Measurements from ENCODE around the gene PRSS38.

GRCh38 chr1:227774821-227775661 is 40.4 kb upstream of the PRSS38 start:
- TF ChIP-seq POLR2AphosphoS5 (IDR thresholded peaks at IDR 0.05; ENCODE audit: borderline replicate concordance, low read depth, low read length) (no peak), EZH2 (IDR thresholded peaks at IDR 0.05) (no peak), FOXP2 (optimal IDR thresholded peaks at IDR 0.05; ENCODE audit: control extremely low read depth, extremely low read length, insufficient read depth) (no peak)
